ENCODE results near the gene KCNJ9.
A peak's percentile ranks its signal among the peaks of the same experiment; 100 is the strongest.
"Not testable (repeated sequence)": the region's sequence is repeated elsewhere in the genome, so short reads cannot be mapped to it uniquely, and the experiment has no call there.

KCNJ9 gene

DNA sequence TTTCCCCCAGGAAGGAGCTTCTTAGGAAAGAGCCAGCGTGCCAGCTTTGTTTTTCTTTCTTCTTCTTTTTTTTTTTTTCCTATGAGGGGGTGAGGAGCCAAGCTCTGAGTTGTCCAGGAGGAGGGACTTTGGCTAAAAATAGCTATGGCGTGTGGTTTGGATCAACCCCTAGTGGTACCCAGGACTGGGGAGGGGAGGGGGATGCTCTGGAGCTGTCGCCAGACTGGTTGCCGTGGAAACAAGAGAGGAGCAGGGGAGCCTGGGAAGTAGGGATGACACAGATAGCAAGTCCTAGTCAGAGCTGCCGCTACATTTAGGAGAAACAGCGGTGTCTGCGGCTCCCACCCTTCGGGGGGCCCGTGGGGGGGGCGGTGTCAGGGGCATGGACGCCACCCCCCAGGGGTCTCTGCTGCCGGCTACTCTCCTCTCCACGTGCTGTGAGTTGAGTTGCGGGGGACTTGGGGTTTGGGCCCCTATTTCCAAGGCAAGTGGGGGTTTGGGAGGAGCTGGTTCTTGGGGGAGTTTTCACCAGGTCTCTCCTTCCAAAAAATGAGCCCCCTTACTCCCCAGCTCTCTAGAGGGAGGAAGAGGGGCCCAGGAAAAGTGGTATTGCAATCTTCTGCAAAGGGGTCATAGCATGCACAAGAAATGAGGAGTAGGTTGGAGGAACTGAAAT, at the start of gene KCNJ9:
Gene KCNJ9, plus strand, starts transcription at position 278 of the 676 bp plus-strand sequence. CDS start 2,493 bp downstream, outside the sequence.
- peak; percentile 23 to 37 (median 29) for DNase-seq

DNA sequence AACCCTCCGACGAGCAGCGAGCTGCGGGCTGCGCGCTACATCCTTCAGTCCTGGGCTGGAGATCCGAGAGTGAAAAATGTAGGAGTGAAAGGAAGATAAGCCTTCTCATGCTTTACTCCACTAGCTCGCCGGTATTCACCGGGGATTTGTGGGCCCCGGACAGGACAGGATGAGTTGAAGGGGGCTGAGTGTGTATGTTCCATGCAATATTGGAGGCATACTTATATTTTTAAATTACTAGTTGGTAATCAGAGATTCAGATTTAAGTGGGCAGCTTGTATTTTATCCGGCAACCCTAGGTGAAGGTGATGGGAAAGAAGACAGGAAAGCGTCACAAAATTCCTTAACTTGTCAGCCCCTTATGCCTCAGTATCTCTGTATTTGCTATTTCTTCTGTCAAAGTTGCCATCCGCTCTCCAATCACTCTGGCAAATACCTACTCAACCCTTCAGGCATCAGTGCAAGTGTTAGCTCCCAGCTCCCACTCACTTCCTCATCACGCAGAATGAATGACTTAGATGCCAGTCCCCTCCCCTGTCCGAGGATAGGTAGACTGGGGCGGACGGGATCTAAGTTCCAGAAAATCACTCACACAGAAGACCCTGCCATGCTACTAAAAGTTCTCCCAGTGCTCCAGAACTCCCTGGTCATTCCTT, 49.0 kb upstream of the KCNJ9 start:
- peak in 2 of 3 donors; percentile 18 to 25 for DNase-seq

DNA sequence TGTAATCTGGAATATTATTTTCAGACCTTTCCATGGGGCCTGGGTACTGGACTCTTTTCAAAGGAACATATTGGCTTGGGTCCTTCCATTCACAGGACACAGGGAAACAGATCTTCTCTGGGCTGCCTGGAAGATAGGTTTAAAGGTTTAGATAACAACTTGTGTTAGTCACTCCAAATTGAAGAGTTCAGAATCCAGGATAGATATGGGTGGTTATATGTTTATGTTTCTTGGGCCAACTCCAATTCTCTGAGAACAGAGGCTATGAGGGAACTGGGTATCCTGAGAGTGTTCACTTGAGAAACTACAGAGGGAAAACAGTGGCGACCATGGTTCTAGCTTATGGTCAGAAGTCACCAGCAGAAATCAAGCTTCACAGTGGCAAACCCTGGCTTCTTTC, 40.9 kb upstream of the KCNJ9 start:
- no peak for DNase-seq

DNA sequence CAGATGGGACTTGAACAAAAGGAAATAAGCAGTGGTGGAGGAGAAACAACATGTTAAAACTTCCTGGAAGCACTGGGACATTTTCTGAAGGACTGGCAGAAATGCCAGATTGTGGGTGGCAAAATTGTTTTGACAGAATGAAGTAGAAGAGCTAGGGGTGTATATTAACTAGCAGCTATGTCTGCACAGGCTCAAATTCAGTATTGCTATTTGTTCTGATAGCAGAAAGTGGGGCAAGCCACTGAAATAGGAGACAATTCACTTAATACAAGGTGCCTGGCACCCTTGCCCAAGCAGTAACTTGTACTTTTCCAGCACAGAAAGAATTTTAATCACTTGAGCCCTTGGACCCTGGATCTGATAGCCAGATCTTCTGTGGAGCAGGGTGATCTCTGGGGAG, 37.8 kb upstream of the KCNJ9 start:
- DNase-seq = no peak

GRCh38 chr1:160045653-160046052, 35.7 kb upstream of the KCNJ9 start:
- no peak for DNase-seq

DNA sequence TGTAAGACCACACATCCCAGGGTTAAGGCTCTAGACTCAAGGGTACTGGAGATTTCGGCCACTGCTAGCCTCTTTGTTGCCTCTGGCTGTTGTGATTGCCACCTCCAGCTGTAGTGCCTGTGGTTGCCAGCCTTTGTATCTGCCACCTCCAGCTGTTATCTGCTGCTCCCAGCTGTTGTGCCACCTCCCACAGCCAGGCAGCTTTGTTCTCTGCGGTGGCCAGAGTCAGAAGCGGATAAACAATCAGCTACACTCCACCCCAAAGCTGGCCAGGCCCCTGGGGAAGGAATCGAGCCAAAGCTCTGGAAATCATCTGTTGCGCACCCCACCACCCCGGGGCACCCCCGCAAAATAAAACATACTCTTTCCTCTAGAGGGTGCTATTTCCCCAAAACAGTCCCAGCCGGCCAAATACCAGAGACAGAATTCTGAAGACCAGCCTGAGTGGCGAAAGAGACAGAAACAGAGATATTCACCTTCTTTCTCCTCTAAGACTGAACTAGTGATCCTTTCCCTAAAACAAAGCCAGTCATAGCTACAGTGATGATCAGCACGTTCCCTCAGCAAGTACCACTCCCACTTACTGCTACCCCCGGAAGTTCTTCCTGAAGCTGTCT, 34.7 kb upstream of the KCNJ9 start:
- DNase-seq = peak; percentile 70 to 79 (median 75)

GRCh38 chr1:160047111-160047991, 34.0 kb upstream of the KCNJ9 start:
- peak in 1 of 3 donors; percentile 11 for DNase-seq

DNA sequence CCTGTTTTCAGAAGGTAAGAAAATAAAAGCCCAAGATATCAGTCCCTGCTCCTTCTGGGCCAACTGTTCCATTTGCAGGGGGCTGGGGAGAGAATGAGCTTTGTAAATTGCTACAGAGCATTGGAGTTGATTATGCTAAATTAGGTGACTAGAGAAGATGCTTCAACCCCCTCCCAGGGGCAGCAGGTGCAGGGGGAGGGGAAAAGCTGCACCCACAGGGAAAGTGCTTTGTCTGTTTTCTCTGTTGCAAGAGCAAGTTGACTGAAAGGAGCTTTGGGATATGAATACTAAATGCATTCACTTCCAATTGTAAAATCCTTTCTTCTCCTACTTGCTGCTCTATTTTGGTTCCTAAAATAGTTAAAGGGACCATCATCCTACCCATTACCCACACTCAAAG, 33.0 kb upstream of the KCNJ9 start:
- DNase-seq = no peak

- DNase-seq = no peak
Measured at GRCh38 chr1:160049101-160049500, 32.2 kb upstream of the KCNJ9 start.

DNA sequence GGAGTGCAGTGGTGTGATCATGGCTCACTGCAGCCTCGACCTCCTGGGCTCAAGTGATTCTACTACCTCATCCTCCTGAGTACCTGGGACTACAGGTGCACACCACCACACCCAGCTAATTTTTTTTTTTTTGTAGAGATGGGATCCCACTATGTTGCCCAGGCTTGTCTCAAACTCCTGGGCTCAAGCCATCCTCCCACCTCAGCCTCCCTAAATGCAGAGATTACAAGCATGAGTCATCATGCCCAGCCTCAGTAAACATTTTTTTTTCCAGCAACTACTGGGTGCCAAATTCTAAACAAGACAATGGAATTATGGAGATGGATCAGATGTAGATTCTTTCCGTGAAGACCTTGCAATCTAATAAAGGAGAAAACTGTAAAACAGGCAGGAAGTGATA, 31.2 kb upstream of the KCNJ9 start:
- DNase-seq = not testable (repeated sequence)

- DNase-seq = no peak
Measured at GRCh38 chr1:160050619-160051018, 30.7 kb upstream of the KCNJ9 start.

DNA sequence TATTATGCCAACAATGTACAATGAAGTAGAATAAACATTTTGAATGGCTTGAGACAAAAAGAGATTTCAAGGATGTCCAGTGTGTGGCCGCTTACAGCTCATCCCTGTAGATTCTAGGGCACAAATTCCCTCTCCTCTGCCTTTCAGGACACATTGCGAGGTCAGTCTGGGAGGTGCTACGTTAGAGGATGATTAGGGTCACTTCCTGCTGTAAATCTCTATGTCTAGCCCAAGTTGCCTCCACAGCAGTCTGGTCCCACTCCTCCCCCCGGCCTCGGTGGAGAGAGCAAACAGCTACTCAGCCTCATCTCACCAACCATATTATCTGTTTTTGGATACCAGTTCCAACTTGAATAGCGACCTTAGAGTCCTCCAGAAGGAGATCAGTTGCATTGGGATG, 28.4 kb upstream of the KCNJ9 start:
- no peak for DNase-seq

GRCh38 chr1:160053548-160054365, 27.6 kb upstream of the KCNJ9 start:
- no peak for DNase-seq

DNA sequence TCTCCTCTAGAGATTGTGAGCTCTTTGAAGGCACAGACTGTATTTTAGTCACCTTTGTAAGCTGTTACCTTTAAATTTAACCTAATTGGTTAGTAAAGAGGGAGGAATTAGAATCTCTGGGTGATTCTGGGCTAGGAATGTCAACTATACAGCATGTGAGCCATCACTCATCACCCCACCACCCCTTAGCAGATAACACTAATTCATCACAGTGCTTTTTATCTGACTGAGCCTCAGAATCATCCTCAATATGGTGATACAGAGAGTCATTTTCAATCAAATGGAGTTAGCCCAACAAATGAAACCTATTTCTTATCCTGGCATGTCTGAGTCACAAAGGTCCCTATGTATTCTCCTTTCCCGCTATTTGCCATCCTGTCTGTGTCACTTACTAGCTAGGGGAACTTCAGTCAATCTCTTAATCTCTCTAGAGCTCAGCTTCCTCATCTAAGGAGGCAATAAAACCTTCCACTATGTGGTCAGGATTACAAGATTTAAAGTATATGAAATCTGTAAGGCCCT, 24.6 kb upstream of the KCNJ9 start:
- DNase-seq = peak in 1 of 3 donors; percentile 35

- no peak for DNase-seq
Measured at GRCh38 chr1:160058087-160058486, 23.3 kb upstream of the KCNJ9 start.

- DNase-seq = no peak
Measured at GRCh38 chr1:160061369-160062229, 19.7 kb upstream of the KCNJ9 start.

DNA sequence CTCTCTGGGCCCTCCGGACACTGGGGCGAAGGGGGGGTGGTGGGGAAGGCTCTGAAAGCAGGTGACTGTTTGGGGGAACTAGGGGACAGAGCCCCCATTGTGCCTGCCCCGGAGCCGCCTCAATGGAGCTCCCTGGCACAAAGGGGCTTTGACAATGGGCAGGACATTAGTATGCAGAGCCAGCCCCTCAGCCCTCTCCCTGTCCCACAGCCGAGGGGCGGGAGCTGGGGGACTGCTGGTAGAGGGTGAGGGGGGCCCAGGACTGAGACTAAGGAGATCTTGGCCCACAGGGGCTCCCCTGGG, 19.2 kb upstream of the KCNJ9 start:
- DNase-seq = no peak

DNA sequence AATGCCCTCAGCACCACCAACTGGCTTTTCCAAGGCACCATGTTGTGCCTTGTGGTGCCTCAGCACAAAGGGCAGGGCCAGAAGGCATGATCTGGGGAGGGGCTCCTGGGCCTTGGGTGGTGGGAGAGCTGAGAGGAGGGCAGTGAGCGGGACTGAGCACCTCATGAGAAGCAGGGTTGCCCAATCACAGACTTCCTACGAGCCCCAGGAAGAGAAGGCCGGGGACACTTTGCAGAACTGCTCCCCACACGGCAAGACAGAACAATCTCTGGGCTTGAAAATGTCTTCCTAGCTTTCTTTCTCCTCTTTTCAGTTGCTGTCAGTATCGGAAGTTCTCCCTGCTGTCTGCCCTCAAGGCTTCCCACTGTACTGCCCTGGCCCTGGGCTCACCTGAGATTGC, 18.2 kb upstream of the KCNJ9 start:
- peak in 2 of 3 donors; percentile 35 to 38 for DNase-seq

- DNase-seq = peak in 1 of 3 donors; percentile 29
Measured at GRCh38 chr1:160064164-160064563, 17.2 kb upstream of the KCNJ9 start.

DNA sequence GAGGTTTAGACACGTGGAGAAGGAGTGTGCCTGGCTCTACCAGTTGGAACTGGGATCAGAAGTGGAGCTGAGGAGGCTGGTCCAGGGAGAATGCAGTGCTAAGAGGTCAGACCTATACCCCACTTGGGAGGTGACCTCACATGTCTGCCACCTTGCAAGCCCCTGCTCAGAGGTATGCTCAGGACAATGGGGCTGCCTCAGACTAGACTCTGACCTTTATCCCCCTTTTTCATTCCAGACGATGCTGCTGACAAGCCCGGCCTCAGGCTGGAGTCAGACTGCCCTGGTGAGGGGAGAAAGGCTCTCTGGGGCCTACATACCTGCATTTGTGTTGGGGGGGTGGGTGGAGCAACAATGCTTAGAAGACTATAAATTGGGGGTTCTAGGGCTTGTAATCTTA, 16.6 kb upstream of the KCNJ9 start:
- no peak for DNase-seq

Data from suppressor macrophage treated with lipopolysaccharide for 1 hour (primary cell).